ENCODE measurements around the gene RAD51B.

- TF ChIP-seq POLR2A (IDR thresholded peaks at IDR 0.05; ENCODE audit: low read depth, low read length) (no peak), POLR2AphosphoS5 (IDR thresholded peaks at IDR 0.05; ENCODE audit: low read depth, low read length) (no peak), TAF1 (IDR thresholded peaks at IDR 0.05; ENCODE audit: low read depth, low read length) (no peak), PAX5 (IDR thresholded peaks at IDR 0.05; ENCODE audit: insufficient read depth, low read length, severe bottlenecking) (no peak)
Measured at GRCh38 chr14:68011406-68012028, 191.9 kb downstream of the RAD51B start.

All from GM12891 (cell line).